Ishikawa (cell line): ENCODE measurements around the gene METRNL.

ENCODE experiments used
- EP300 ChIP-seq: IDR thresholded peaks from 2 replicates; pipeline ENCODE4 v1.6.1; 2012; ENCODE audit warnings: borderline replicate concordance
- NFIC ChIP-seq: IDR thresholded peaks from 2 replicates; pipeline ENCODE4 v1.6.1; 2012
- RAD21 ChIP-seq: IDR thresholded peaks from 2 replicates; pipeline ENCODE4 v1.6.1; 2012; ENCODE audit warnings: low read depth
- TF ChIP-seq, protein P1 (sequence below): IDR thresholded peaks from 2 replicates; pipeline ENCODE4 v1.6.1; 2012

DNA sequence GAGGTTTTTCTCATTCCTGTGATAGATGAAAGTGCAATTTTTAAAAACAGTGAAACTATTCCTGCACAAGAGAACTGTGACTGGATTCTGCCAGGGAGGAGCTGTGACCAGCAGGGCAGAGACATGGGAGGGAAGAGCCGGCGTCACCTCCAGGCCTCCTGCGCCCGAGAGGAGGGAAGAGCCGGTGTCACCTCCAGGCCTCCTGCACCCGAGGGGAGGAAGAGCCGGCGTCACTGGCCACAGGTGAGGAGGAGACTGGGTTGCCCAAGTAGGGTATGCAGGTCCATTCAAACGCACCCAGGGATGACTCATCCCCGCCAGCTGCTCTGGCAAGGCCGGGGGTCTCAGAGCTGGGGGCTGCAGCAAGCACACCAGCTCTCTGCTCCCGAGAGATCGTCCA, 56.7 kb downstream of the METRNL start:
- TF ChIP-seq RAD21 (no peak), EP300 (no peak), NFIC (no peak)
- TF ChIP-seq, protein P1, sequence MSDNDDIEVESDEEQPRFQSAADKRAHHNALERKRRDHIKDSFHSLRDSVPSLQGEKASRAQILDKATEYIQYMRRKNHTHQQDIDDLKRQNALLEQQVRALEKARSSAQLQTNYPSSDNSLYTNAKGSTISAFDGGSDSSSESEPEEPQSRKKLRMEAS: no peak
